DMS153 treated with DMSO at 0.1 percent for 48 hours (cell line): ENCODE results near the gene SPC24.
"Not testable (repeated sequence)": the region's sequence is repeated elsewhere in the genome, so short reads cannot be mapped to it uniquely, and the experiment has no call there.

Experiments used
- DNase-seq: peaks from one replicate; lab custom pipeline; 2025; ENCODE audit not compliant: unreplicated experiment; lab: John Stamatoyannopoulos, UW

SPC24 gene

DNA sequence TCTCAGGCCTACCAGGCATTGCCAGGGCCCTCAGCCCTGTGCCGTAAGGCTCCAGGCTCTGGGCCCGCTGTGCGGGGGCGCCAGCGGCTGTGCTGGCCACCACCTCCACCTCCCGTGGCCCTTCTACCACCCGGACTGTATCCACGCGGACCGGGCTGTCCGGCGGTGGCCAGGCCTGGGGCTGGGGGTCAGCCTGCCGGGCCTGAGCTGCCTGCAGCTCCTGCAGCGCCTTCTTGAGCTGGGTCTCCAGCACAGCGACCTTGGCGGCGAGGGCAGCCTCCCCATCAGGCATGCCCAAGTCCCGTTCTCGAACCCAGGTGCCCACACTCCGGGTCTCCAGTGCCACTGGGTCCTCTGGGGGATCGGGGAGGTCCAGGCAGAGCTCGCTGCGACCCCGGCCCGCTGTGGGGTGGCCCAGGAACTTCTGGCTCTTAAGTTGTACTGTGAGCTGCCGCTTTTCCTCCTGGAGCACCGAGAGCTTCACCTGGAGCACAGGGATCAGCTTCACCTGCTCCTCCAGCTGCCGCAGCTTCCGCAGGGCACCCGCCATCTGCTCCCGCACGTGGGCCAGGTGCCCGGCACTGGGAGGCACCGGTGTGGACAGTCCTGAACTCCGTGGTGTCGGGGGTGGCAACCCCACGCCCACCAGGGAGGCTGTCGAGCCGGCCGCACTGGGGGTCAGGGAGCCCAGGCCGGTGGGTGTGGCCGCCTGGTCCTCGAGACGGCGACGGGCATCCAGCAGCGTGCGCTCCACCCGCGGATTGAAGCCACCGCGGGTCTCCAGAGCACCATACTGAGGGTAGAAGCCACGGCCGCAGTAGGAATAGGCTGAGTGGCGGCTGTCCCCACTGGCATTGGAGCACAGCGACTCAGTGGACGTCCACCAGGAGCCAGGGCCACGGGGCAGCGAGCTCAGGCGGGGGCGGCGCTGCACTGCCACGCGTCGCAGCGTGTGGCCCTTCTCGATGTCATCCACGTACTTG lies 37.7 kb upstream of the SPC24 start:
- no peak for DNase-seq

- no peak for DNase-seq
Measured at GRCh38 chr19:11191934-11192333, 36.4 kb upstream of the SPC24 start.

GRCh38 chr19:11191273-11191755 lies 35.7 kb upstream of the SPC24 start:
- no peak for DNase-seq

DNA sequence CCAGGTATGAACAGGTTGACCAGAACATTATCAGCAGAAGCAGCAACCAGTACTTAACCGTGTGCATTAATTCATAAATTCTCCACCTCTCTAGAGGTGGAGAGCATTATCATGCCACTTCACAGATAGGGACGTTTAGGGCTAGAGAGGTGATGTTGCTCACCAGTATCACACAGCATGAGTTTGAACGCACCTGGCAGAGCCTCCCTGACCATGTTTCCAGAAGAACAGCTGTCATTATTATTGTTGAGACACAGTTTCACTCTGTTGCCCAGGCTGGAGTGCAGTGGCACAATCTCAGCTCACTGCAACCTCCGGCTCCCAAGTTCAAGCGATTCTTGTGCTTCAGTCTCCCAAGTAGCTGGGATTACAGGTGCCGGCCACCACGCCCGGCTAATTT lies 34.9 kb upstream of the SPC24 start:
- no peak for DNase-seq

DNA sequence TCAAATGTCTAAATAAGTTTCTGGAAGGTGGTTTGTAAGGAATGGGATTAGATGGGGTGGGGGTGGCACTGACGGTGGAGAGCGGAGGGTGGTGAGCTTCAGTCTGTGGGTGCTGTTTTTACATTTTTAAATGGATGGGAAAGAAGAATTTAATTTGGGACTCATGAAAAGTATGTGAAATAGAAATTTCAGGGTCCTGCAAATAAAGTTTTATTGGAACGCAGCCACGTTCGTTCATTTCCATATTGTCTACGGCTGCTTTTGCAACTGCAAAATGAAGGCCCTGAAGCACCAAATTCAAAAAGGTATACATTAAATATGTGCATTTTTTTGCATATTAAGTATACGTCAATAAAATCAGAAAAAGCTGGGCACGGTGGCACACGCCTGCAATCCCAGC lies 31.9 kb upstream of the SPC24 start:
- no peak for DNase-seq

DNA sequence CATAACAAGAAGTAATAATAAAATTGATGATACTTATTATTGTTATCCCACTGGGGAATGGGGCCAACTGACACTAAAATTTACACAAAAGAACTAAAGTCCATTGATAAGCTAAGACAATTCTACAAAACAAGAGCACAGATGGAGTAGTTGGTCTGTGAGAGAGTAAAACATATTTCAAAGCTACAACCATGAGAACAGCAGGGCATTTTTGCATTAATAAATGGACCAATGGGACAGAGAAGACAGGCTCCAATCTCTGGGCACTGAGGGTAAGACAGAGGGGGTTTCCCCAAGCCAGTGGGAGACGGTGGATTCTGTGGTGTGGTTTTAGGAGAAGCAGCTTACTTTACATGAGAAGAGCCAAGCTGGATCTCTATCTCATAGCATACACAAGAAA lies 27.4 kb upstream of the SPC24 start:
- DNase-seq = no peak

DNA sequence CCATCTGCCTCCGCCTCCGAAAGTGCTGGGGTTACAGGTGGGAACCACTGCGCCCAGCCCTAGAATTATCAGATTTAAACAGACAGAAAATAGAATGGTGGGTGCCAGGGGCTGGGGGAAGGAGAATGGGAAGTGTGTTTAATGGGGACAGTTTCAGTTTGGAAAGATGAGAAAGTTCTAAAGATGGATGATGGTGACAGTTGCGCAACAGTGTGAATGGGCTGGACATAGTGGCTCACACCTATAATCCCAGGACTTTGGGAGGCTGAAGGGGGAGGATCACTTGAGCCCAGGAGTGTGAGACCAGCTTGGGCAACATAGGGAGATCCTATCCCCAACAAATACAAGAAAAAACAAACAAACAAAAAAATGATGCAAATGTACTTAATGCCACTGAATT lies 25.9 kb upstream of the SPC24 start:
- no peak for DNase-seq

- DNase-seq = not testable (repeated sequence)
Measured at GRCh38 chr19:11180975-11181374, 25.4 kb upstream of the SPC24 start.

DNA sequence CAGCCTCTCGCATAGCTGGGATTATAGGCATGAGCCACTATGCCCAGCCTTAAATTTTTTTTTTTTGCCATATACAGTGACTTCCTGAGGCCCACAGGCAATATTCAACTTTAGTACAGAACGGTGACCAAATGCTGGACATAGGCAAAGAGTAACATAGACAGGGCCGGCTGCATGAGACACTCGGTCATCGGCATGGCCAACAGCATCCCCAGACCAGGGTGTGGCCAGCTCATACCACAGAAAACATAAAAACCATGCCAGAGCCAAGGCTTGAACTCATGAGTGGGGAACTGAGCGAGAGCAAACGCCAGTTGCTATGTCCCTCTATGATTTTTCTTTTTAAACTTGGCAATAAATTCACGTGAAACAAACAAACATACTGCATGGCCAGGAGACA lies 24.8 kb upstream of the SPC24 start:
- DNase-seq = no peak

GRCh38 chr19:11179716-11180297 lies 24.2 kb upstream of the SPC24 start:
- no peak for DNase-seq

- DNase-seq = not testable (repeated sequence)
Measured at GRCh38 chr19:11179145-11179465, 23.5 kb upstream of the SPC24 start.

DNA sequence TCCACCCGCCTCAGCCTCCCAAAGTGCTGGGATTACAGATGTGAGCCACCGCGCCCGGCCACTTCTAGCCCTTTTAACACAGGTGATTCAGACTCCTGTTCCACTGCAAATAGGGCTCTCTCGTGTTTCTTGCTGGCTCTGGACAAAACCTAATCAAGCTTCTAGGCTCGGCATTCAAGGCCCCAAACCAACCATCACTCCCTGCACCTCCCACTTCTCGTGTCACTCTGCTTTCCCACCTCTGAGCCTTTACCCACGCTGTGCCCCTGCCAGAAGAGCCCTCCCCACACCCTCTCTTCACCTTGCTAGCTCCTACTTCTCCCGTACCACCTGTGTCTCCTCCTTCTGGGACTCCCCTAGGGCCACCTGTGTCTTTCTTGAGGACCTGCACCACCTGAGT lies 22.0 kb upstream of the SPC24 start:
- no peak for DNase-seq

DNA sequence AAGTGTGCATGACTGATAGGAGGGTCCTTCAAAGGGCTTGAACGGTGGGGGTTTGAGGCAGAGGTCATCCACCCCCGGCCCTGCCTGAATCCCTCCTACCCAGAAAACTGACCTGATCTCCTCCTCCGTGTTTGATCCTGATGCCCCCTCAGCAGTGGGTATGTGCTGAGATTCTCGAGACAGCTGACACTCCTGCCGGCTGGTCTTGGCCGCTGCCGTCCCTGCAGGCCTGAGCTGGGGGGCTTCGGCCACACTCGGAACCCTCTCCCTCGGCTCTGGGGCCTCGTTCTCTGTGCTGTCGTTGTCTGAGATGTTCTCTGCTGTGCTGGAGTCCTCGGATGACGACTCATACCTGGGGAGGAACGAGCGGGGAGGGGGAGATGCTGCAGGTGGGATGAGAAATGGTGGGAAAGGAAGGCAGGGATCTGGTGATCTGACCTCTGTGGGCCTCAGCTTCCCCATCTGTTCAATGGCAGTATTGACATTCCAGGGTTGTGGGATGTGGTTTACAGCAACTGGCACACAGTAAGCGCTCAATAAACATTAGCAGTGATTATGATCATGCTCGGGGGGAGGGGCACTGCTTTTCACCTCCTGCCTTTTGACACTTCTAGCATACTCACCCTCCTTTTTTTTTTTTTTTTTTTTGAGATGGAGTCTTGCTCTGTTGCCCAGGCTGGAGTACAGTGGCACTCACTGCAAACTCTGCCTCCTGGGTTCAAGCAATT lies 21.0 kb upstream of the SPC24 start:
- no peak for DNase-seq

DNA sequence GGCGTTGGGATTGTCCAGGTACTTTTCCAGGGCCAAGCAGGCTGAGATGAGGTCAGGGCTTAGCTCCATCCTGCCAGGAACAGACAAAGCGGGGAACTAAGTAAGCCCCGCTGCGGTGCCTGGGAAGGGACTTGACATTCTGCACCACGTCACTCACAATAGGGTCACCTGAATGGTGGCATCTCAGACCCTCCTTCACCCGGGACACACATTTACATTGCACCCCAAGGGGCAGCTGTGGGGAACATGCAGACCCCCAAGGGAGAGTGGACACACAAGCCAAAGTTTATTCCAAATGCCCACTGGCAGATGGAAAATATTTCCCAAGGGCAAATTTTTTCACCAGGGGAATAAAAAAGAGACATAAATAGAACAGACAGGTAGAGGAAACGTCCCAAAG lies 20.3 kb upstream of the SPC24 start:
- DNase-seq = no peak

DNA sequence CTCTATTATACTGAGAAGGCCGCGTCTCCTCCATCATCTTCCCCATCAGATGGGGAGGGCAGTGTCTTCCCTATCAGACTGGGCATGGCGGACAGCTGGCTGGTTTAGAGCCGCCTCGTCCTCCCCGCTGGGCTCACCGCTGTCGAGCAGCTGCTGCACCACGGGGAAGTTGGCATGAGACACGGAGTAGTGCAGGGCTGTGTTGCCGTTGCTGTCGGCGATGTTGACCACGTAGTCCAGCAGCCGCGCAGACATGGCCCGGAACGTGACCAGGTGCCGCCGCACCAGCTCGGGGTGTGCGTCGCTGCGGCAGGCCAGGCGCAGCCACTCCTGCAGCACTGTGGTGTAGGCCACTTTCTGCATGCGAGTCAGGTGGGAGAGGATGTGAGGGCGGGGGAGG lies 18.8 kb upstream of the SPC24 start:
- DNase-seq = no peak

DNA sequence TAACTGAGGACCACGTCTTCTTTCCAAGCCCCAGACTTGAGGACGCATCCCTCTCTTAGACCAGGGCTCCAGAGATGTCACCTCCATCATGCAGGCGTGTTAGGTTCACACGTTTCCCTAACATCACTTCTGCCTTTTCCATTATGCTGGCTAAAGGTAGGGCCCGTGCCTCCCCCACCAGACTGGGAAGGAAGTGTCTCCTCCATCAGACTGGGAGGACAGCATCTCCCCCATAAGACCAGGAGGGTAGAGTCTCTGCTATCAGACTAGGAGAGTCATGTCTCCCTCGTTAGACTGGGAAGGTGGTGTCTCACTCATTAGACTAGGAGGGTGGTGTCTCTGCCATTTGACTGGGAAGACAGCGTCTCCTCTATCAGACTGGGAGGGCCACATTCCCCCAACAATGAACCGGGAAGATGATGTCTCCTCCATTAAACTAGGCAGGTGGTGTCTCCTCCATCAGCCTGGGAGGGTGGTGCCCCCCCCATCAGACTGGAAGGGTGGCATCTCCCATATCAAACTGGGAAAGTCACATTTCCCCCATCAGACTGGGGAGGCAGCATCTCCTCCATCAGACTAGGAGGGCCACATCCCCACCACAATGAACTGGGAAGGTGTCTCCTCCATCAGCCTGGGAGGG lies 18.1 kb upstream of the SPC24 start:
- no peak for DNase-seq

- no peak for DNase-seq
Measured at GRCh38 chr19:11172576-11172975, 17.0 kb upstream of the SPC24 start.

GRCh38 chr19:11171144-11171543 lies 15.6 kb upstream of the SPC24 start:
- DNase-seq = no peak

GRCh38 chr19:11169896-11170678 lies 14.5 kb upstream of the SPC24 start:
- DNase-seq = no peak

- DNase-seq = no peak
Measured at GRCh38 chr19:11168568-11168967, 13.0 kb upstream of the SPC24 start.
